Hepatocyte (in vitro differentiated cells): ENCODE data around the gene MICU1.

ENCODE experiments used
- EZH2 ChIP-seq: fragments of 200-600 bp; sonication (generic); IDR thresholded peaks from 2 replicates; pipeline ENCODE4 v1.6.1; 2016; ENCODE audit warnings: antibody characterized with exemption, mild to moderate bottlenecking, borderline replicate concordance
- EZH2phosphoT487 ChIP-seq: fragments of 200-600 bp; sonication (generic); IDR thresholded peaks from one replicate; pipeline ENCODE4 v1.6.1; 2018; ENCODE audit warnings: antibody characterized with exemption, mild to moderate bottlenecking, low read depth, moderate library complexity; ENCODE audit not compliant: unreplicated experiment, severe bottlenecking
- TF ChIP-seq, protein P1 (sequence below): fragments of 200-600 bp; sonication (generic); IDR thresholded peaks from 2 replicates; pipeline ENCODE4 v1.5.1; 2016; ENCODE audit warnings: antibody characterized with exemption, mild to moderate bottlenecking; ENCODE audit not compliant: poor library complexity

DNA sequence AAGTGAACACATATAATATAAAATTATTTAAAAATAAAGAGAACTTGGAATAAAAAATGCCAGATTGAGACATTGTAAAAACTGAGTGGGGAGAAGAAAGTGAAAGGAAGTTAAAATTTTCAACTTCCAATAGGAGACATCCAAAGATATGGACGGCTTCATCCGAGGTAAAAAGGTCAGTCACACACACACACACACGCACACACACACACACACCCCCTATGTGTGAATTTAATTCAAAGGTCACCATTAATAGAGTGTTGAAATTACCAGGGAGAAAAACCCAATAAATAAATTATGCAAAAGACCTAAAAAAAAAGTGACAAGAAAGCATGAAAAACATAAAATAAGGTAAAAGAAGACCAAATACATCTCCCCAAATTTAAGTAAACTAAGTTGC, 140.2 kb downstream of the MICU1 start:
- TF ChIP-seq, protein P1, sequence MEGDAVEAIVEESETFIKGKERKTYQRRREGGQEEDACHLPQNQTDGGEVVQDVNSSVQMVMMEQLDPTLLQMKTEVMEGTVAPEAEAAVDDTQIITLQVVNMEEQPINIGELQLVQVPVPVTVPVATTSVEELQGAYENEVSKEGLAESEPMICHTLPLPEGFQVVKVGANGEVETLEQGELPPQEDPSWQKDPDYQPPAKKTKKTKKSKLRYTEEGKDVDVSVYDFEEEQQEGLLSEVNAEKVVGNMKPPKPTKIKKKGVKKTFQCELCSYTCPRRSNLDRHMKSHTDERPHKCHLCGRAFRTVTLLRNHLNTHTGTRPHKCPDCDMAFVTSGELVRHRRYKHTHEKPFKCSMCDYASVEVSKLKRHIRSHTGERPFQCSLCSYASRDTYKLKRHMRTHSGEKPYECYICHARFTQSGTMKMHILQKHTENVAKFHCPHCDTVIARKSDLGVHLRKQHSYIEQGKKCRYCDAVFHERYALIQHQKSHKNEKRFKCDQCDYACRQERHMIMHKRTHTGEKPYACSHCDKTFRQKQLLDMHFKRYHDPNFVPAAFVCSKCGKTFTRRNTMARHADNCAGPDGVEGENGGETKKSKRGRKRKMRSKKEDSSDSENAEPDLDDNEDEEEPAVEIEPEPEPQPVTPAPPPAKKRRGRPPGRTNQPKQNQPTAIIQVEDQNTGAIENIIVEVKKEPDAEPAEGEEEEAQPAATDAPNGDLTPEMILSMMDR = no peak
- TF ChIP-seq EZH2 (no peak), EZH2phosphoT487 (no peak)
